ENCODE data around the gene ERCC8.
"Not testable (repeated sequence)": the region's sequence is repeated elsewhere in the genome, so short reads cannot be mapped to it uniquely, and the experiment has no call there.

The ERCC8 gene

DNA sequence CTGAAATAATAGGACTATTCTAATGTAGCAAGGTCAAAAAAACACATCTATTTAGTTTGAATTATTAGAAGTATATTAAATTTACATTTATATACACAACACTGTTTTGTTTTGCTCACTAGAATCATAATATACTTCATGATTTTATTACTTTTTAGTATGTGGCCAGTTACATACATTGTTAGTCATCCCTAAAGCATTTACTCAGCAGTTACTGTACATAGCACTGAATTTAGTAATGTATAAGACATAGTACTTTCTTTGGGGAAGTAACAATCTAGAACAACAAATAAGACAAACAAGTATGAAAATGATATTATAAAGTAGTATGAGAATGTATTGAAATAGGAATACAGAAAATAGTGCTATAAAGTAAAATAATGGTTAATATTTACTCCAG, 28.2 kb downstream of the ERCC8 start:
- DNase-seq (ENCODE audit: low read depth), result no peak

DNA sequence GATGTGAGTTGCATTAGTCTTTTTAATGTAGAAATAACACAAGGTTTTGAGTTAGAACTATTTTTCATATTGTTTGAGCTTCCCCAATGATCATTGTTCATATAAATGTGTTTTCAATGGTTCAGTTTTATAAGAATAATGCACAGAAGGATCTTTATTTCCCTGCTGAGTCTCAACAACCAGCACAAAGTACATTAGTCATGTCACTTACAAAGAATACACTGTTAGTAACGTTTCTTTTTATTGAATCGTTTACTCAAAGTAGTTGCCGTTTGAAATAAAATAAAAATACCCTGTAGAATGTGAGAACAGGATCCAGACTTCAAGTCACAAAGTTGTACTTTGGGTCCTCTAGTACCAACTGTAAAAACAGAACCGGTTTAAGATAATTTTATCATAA, 41.5 kb downstream of the ERCC8 start:
- DNase-seq (ENCODE audit: low read depth), result no peak

DNA sequence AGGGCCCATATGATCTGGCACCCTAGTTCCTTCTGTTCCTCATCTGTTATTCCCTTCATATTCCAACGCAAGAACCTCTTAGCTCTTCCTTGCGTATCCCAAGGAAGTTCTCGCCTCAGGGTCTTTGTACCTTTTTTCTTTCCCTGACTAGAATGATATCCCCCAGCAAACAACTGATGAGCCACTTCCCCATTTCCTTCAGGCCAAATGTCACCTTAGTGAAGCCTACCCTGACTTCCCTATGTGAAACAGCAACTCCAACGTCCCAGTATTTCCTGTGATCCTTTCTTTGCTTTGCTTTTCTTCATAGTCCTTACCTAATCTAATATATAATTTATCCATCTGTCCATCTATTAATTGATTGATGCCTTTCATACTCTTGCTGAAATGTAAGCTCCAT, 47.9 kb downstream of the ERCC8 start:
- DNase-seq (ENCODE audit: low read depth), result no peak

DNA sequence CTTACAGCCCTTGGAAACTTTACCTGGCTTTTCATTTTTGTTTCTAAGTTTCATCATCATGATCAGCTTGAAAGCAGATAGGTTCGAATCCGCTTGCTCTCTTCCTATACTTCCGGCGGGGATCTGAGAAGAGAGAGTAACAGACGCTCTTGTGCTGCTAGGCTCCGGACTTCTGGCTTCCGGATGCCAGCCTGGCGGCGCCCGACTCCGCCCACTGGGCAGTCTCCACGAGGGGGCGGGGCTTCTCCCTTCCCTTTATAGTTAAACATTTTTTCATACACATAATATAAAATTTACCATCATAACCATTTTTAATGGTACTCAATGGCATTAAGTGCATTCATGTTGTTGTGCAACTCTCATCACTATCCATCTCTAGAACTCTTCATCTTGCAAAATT, 51.3 kb downstream of the ERCC8 start:
- DNase-seq (ENCODE audit: low read depth), result no peak

DNA sequence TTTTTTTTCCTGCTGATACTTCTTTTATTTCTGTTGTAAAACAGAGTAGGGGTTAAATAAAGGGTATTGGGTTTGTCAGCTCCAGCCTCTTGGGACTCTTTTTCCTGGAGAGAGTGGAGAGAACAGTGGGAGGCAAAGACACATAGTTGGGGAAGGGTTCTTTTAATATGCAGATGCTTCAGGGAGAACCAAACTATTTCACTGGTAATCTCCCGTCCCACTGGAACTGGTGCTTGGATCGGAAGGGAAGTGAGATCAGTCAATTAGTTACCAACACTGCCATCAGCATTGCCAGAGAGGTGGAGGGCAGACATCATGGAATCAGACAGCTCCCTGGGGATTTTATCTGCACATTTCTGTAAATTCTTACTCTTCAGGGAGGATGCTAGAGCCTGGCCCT, 53.2 kb downstream of the ERCC8 start:
- no peak for DNase-seq (ENCODE audit: low read depth)

DNA sequence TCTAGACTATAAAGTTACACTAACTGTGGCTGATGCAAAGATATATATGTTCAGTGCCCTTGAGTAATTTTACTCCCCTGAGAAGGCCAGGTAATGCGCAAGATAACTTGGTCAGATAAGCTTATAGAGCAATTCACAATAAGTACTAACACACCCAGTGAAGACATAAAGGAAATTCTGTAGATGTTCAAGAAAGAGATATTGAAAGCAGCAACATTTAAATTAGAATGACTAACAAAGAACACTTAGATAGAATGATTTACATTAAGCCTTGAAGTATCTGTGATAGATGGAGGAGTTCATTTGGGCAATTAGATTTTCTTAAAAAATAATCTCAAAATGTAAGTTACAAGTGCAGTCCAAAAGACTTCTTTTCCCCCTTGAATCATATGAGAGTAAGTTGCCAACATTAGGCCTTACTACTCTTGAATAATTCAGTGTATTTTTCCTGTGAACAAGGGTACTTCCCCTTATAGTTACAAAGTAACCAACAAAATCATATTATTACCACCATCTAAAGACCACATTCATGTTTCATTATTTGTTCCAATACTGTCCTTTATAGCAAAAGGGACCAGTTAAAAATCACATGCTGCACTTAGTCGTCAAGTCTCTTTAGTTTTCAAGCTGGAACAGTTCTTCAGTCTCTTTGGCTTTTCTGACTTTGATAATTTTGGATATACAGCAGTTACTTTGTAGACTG, 56.4 kb downstream of the ERCC8 start:
- no peak for DNase-seq (ENCODE audit: low read depth)

DNA sequence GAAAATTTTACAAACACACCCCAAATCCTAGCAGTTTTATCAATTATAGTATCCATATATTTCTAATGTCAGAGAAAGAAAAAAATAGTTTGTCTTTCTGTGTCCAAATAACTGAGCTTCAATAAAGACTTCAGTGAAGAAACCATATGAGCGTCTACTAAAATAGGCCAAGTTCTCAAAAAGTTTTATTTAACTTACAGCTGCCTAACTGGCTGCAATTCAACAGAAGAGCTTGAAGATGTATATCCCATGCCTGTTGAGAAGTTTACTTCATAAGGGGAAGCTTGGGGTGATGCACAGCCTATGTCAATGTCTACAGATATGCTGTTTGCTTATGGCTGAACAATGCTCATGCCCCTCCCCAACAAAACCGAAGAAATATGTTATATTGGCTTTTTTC, 57.1 kb downstream of the ERCC8 start:
- no peak for DNase-seq (ENCODE audit: low read depth)

DNA sequence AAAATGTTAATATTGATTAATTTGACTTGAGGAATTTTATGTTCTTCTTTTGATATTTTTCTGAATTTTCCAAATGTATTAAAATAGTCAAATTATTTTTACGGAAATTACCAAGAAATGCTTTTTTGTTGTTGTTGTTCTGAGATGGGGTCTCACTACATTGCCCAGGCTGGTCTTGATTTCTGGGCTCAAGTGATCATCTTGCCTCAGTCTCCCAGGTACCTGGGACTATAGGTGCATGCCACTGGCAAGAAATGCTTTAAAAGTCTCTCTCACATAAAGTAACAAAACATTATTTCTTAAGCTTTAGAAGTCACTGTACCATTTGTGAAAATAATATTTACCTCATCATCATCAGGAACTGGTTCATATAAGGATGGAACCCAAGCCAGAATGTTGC, 57.8 kb downstream of the ERCC8 start:
- no peak for DNase-seq (ENCODE audit: low read depth)

DNA sequence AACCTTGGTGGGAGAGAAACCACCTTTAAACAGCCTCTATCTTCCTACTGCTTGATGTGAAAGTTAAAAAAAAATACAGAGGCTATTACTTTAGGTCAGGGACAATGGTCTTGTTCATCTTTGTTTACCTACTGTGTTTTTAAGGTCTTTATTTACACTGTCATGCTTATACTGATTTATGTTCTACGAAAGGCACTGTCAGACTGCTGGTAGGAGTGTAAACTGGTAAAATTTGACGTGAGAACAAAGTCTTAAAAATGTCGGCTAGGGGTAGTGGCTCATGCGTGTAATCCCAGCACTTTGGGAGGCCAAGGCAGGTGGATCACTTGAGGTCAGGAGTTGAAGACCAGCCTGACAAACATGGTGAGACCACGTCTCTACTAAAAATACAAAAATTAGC, 58.7 kb downstream of the ERCC8 start:
- no peak for DNase-seq (ENCODE audit: low read depth)

DNA sequence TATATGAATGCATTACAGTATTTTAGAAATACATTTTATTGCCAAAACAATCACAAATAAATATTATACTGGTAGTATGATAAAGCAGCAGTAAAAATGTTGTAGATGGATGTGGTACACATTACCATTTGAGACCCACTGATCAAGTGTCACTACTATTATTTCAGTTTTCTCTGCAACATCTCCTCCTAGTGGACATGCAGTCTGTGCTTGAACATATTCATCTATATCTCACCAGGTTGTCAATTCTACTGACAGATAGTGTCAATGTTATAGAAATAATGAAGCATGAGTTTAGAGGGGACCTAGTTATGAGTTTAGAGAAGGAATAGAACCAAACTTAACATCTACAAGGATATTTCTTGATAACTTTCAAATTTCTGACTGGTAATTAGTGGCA, 61.6 kb downstream of the ERCC8 start:
- no peak for DNase-seq (ENCODE audit: low read depth)

DNA sequence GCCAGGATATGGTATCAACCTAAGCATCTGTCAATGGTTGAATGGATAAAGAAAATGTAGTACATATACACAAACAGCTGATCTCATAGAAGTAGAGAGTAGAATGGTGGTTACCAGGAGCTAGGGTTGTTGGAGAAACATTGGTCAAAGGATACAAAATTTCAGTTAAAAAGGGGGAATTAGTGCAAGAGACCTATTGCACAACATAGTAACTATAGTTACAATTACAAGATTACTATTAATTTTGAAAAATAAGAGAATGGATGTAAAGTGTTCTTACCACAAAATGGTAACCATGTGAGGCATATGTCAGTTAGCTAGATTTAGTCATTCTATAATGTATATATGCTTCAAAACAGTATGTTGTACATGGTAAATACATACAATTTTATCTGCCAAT, 72.0 kb downstream of the ERCC8 start:
- no peak for DNase-seq (ENCODE audit: low read depth)

DNA sequence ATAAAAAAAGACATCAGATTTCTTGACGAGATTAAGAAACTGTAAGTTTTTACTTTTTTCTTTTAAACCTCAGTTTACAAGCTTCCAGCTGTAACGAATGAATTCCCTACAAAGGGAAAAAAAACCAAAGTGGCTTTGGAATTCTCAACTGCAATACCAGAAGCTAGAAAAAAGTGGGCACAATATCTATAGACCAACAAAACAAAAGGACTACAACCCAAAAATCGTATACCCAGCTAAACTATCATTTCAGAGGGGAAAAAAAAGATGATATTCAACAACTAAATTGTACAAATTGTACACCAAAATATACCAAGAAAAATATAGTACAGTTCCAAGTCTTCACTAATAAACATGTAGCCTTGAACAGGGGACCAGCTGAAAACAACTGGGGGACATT, 74.0 kb downstream of the ERCC8 start:
- no peak for DNase-seq (ENCODE audit: low read depth)

DNA sequence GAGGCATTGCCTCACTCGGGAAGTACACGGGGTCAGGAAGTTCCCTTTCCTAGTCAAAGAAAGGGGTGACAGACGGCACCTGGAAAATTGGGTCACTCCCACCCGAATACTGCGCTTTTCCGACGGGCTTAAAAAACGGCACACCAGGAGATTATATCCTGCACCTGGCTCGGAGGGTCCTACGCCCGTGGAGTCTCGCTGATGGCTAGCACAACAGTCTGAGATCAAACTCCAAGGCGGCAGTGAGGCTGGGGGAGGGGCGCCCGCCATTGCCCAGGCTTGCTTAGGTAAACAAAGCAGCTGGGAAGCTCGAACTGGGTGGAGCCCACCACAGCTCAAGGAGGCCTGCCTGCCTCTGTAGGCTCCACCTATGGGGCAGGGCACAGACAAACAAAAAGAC, 84.3 kb downstream of the ERCC8 start:
- DNase-seq (ENCODE audit: low read depth), result not testable (repeated sequence)

DNA sequence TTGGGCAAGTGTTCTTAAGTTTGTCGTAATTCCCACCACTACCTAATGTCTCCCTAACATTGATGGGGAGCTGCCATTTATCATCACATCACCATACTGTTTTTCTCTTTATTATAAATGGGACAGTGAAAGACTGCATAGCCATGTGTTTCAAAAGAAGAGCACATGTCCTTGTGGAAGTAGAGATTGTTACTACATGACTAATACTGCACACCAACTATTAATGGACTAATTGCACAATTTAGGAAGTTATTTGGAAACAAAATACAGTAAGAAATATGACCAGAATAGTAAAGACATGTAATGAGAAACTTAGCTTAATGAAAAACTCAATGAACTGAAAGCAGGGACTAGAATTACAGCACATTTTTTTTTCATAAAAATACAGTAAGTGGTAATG, 88.8 kb downstream of the ERCC8 start:
- DNase-seq (ENCODE audit: low read depth), result no peak

DNA sequence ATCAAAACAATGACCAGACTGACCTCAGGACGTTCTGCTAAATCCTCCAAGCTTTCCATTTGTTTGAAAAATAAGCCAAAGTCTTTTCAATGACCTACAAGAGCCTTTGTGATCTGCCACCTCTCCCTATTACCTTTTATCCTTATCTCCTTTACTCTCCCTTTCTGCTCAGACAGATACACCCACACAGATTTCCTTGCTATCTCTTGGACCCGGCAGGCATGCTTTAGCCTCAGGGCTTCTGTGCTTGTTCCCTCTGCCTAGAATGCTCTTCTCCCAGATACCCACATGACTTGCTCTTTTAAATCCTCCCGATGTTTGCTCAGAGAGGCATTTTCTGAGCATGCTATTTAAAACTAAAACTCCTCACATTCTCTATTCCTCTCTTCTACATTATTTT, 91.9 kb downstream of the ERCC8 start:
- DNase-seq (ENCODE audit: low read depth), result no peak

DNA sequence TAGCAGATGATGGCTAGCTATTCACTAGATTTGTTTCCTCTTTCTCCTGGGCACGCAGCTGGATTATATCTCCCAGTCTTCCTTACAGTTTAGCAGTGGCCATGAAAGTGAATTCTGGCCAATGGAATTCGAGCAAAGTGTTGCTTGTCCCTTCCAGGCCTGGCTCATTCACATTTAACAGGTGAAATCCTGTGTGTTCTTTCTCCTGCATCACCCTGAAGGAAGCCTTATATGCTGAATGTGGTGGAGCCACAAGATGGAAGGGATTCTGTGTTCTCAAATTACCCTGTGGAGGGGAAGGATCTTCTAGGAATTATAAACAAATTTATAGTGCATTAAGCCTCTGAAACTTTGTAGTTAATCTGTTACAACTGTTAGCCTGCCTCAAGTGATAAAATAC, 92.6 kb downstream of the ERCC8 start:
- DNase-seq (ENCODE audit: low read depth), result no peak

DNA sequence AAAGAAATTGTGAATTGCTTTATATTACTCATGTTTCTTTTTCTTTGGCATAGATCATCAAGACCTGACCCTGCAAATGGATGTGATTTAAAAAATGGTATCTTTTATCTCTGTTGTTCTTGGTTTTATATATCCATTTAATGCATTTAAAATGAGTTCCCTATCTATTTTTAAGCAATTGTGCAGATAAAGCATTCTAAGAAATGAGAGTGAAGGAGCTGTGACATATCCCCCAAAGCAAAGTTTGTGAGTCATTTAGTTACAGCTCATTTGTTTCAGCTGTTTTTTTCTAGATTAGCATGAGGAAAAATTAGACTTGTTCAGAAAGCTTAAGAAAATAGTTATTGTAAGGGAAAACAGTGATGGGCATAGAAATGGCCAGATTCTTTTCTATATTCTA, 93.2 kb downstream of the ERCC8 start:
- no peak for DNase-seq (ENCODE audit: low read depth)

DNA sequence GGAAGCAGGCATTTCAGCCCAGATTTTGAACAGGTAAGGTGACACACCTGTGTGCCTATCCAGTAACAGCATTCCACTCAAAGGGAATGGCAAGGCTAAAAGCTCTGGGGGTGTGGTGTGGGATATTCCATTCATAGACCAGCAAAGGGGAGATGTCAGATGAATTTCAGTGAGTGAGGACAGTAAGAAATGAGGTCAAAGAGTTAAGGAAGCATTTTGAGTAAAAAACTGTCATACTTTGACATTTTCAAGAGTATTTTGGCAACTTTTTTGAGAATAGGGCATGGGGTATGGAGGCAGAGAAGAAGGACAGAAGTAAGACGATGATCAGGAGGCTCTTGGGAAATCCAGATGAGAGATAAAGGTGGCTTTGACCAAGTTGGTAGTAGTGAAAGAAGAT, 98.6 kb downstream of the ERCC8 start:
- DNase-seq (ENCODE audit: low read depth), result no peak

DNA sequence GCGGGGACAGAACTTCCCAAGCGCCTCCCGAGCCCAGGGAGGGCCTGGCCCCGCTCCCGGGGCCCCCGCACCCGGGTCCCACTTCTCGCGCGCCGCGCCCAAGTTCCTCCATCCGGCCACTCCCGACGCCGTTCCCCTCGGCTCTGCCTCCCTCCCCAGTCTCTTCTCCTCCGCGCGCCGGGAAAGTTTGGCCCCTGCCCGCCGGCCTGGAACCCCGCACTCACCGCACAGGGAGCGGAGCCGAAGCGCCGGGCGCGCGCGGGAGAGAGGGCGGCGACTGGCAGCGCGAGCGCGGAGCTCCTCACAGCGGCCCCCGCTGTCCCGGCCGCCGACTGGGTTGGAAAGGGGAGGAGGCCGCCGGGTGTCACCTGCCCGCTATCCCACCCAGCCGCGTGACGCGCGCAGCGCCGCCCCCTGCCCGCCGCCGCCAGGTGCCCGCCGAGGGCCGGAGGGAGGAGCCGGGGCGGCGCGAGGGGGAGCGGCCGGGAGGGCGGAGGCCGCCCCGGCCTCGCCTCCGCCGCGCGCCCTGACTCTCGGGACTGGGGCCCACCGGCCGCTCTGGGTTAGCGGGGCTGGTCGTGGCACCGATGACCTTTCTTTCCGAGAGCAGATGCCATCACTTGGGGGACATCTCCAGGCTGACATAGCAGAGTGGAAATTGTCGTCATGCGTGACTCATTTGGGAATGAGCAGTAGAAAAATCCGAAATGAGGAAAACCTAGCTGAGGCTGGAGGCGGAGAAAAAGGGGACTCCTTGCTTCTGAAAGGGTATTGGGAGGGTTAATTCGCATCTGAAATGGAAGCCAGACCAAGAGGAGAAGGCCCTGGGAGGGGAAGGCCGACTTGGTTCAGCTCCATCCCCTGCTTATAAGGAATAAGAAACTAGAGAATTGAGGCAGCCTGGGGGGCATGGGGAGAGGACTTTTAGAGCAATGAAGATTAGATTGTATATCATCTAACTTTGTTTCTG, 100.6 kb downstream of the ERCC8 start, which contains the start of gene ELOVL7:
Gene ELOVL7, minus strand, starts transcription at position 334 of the 970 bp plus-strand sequence. CDS start 56,872 bp downstream, outside the sequence.
- DNase-seq (ENCODE audit: low read depth), result no peak

DNA sequence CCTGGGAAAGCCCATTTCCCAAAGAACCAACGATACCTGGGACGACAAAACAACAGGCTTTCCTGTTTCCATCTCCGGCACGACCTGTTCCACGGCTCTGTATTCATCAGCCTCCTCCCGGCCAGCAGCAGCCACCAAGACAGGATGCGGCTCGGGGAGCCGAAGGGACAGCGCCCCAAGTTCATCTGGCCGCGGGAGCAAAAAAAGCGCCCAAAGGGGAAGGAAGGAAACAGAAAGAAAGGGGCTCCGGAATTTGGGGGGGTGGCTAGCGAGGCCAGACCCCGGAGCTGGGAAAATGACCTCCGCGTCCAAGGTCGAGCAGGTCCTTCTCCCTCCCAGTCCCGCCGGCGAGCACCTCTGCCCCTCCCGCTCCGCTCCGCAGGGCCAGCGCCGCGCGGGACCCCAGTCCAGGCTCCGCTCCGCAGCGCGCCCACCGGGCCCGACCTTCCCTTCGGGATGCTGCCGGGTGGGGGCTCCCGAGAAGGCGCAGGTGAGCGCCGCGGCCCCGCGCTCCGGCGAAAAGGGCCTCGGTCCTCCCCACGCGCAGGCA, 101.4 kb downstream of the ERCC8 start:
- DNase-seq (ENCODE audit: low read depth), result no peak

DNA sequence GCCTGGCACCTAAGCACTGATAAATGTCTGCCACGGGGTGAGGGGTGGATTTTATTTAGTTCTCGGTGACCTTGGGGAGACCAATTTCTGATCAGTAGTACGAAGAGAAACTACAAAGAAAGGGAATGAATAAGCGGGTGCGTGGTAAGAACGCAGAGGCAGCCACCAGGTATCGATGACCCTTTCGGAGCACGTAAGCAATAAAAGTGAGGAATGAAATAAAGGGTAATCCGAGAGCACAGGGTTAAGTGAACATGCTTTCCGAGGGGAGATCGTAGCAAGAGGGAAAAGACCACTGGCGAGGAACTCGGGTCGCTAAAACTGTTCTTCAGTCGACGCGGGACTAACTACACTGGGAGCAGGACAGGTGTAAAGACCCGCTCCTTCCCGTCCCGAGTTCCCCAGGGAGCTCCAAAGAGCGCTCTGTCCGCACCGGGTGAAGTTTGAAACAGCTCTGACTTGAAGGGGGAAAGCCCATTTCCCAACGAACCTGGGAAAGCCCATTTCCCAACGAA, 101.9 kb downstream of the ERCC8 start:
- DNase-seq (ENCODE audit: low read depth), result no peak

DNA sequence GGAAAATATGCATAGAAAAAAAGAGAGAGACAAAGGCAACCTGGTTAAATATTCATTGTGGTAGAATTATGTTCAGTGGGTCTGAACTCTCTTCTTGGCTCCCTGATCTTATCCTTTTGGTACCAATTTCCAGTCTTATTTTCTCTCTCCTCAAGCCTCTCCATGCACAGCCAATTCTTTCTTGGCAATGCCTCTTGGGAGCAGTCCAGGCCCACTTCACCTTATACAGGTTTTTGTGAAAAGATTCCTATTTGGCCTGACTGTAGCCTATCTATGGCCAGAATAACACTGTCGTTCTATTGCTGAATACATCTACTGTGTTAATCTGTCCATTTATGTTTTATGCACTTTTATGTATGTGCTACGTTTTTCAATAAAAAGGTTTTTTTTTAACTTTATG, 103.5 kb downstream of the ERCC8 start:
- DNase-seq (ENCODE audit: low read depth), result no peak

DNA sequence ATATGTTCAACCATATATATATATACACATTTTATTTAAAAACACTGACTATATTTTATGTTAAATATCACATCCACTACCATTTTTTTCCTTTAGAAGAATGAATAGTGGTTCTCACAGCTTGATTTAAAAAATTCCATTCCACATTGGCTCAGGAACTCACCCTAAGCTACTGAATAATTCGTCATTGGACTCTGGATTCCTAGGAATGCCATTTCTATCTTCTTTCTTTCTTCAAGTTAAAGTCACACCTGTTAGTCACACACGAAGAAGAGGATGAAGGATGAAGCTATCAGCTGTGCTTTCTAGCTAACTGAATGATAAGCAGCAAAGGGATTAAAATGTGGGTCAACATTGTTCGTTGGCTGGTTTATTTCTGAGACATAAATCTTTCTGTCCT, 108.7 kb downstream of the ERCC8 start:
- no peak for DNase-seq (ENCODE audit: low read depth)
